ENCODE results near the gene CACTIN.
A peak's percentile ranks its signal among the peaks of the same experiment; 100 is the strongest.

CACTIN gene

GRCh38 chr19:3622224-3622623 is 4.4 kb downstream of the CACTIN start:
- no peak for DNase-seq

- DNase-seq: no peak
These were observed 4.9 kb downstream of the CACTIN start for GRCh38 chr19:3621689-3622088.

- DNase-seq: no peak
These were observed 5.6 kb downstream of the CACTIN start for GRCh38 chr19:3620817-3621547.

GRCh38 chr19:3620145-3620816 is 6.3 kb downstream of the CACTIN start:
- no peak for DNase-seq

GRCh38 chr19:3619631-3620012 is 7.0 kb downstream of the CACTIN start:
- no peak for DNase-seq

GRCh38 chr19:3618811-3619630 is 7.6 kb downstream of the CACTIN start:
- no peak for DNase-seq

- peak; percentile 66 for DNase-seq
These were observed 8.3 kb downstream of the CACTIN start for GRCh38 chr19:3618144-3618810.

- peak; percentile 73 for DNase-seq
These were observed 9.1 kb downstream of the CACTIN start for GRCh38 chr19:3617463-3617862.

GRCh38 chr19:3615524-3616135 is 11.0 kb downstream of the CACTIN start:
- DNase-seq: no peak

GRCh38 chr19:3614858-3615505 is 11.6 kb downstream of the CACTIN start:
- DNase-seq: no peak

GRCh38 chr19:3613818-3614661 is 12.6 kb downstream of the CACTIN start:
- no peak for DNase-seq

GRCh38 chr19:3612901-3613741 is 13.5 kb downstream of the CACTIN start:
- DNase-seq: no peak

- no peak for DNase-seq
These were observed 14.3 kb downstream of the CACTIN start for GRCh38 chr19:3612330-3612729.

GRCh38 chr19:3611841-3612240 is 14.7 kb downstream of the CACTIN start:
- DNase-seq: no peak

GRCh38 chr19:3610745-3611717 is 15.6 kb downstream of the CACTIN start:
- no peak for DNase-seq

GRCh38 chr19:3609779-3610719 is 16.5 kb downstream of the CACTIN start:
- DNase-seq: peak; percentile 44

- peak; percentile 44 for DNase-seq
These were observed 17.8 kb downstream of the CACTIN start for GRCh38 chr19:3608750-3609322.
